Activated naive CD8-positive, alpha-beta T cell treated with anti-CD3 and anti-CD28 coated beads for 36 hours (primary cell): Measurements from ENCODE around the gene ZXDC. TPM values are rescaled to one million over a fixed set of nuclear protein-coding genes. Genes with fewer than 3 reads are reported as not detected.

Experiments
- DNase-seq: peaks from one replicate; pipeline ENCODE4 v3.0.0; 2021
- H3K27ac Mint-ChIP-seq: one replicate; pipeline ENCODE4 v1.8.0; 2022; ENCODE audit warnings: mild to moderate bottlenecking, moderate library complexity, mixed read lengths
- H3K27me3 Mint-ChIP-seq: one replicate; pipeline ENCODE4 v1.8.0; 2022; ENCODE audit warnings: mild to moderate bottlenecking, mixed read lengths
- H3K36me3 Mint-ChIP-seq: one replicate; pipeline ENCODE4 v1.8.0; 2021; ENCODE audit warnings: mild to moderate bottlenecking, mixed read lengths
- H3K4me1 Mint-ChIP-seq: one replicate; pipeline ENCODE4 v1.8.0; 2021; ENCODE audit warnings: mixed read lengths
- H3K4me3 Mint-ChIP-seq: one replicate; pipeline ENCODE4 v1.8.0; 2022; ENCODE audit warnings: mild to moderate bottlenecking, moderate library complexity, mixed read lengths
- H3K9me3 Mint-ChIP-seq: one replicate; pipeline ENCODE4 v1.8.0; 2022; ENCODE audit warnings: mixed read lengths
- total RNA-seq, 2 experiments: library from RNA; stranded (reverse); gene quantifications; one replicate each; pipeline ENCODE4 v1.2.3, GENCODE V29; 2021

Gene ZXDC
- total RNA-seq, 2 experiments from 2014 or later, result 18.7 to 19.3 TPM

DNA sequence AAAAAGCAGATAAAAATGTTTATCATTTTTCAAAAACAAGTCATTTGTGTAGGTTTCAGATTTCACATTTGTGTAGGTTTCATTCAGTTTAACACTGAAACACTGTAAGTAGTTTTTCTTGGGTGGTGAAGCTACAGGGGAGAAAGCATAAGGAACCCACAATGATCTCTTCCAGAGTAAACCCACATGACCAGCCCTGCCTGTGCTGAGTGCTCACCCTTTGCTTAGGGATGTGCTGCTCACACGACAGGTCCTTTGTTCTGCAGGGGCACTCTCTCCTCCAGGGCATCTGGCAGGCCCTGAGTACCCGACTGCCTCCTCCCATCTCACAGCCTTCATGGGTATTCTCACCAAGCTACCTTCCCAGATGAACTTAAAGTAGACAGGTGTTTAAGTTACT lies 28.9 kb downstream of the ZXDC start:
- Mint-ChIP-seq H3K36me3 (peaks cover 3% of the 10 kb centered on the region), H3K27me3 (no peaks in the 10 kb centered on the region), H3K4me1 (no peaks in the 10 kb centered on the region), H3K4me3 (no peak overlapping the region), H3K27ac (no peak overlapping the region), H3K9me3 (no peaks in the 10 kb centered on the region)
- DNase-seq, result no peak

- Mint-ChIP-seq H3K4me1 (no peaks in the 10 kb centered on the region), H3K27me3 (no peaks in the 10 kb centered on the region), H3K9me3 (no peaks in the 10 kb centered on the region), H3K27ac (no peak overlapping the region), H3K4me3 (no peak overlapping the region), H3K36me3 (no peaks in the 10 kb centered on the region)
- DNase-seq, result no peak
Observed at GRCh38 chr3:126446301-126446700, 29.4 kb downstream of the ZXDC start.

DNA sequence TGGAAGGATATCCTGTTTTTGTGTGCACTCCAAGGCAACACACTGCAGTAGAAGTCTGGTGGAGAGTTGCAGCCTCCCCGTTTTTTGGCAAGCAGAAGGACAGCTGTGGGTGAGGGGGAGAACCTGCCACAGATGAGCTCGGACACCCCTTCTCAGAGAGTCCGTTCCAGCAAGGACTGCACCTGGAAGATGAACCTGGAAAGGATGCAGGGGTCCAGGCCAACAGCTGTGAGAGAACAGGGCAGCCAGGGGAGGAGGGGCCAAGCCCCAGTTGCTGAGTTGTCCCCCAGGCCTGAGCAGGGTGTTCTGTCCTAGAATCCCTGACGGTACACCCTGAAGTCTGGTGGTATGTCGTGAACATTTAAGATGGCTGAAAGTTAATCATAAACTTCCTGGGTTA lies 30.2 kb downstream of the ZXDC start:
- Mint-ChIP-seq H3K4me1 (no peaks in the 10 kb centered on the region), H3K27me3 (no peaks in the 10 kb centered on the region), H3K27ac (no peak overlapping the region), H3K4me3 (no peak overlapping the region), H3K9me3 (no peaks in the 10 kb centered on the region), H3K36me3 (peaks cover under 1% of the 10 kb centered on the region)
- DNase-seq, result no peak

- Mint-ChIP-seq H3K27me3 (no peaks in the 10 kb centered on the region), H3K36me3 (peaks cover 5% of the 10 kb centered on the region), H3K27ac (no peak overlapping the region), H3K4me3 (no peak overlapping the region), H3K9me3 (no peaks in the 10 kb centered on the region), H3K4me1 (no peaks in the 10 kb centered on the region)
- no peak for DNase-seq
Observed at GRCh38 chr3:126442856-126443242, 32.8 kb downstream of the ZXDC start.

- Mint-ChIP-seq H3K27ac (no peak overlapping the region), H3K9me3 (no peaks in the 10 kb centered on the region), H3K27me3 (no peaks in the 10 kb centered on the region), H3K4me1 (no peaks in the 10 kb centered on the region), H3K36me3 (peaks cover 5% of the 10 kb centered on the region), H3K4me3 (no peak overlapping the region)
- no peak for DNase-seq
Observed at GRCh38 chr3:126442094-126442855, 33.4 kb downstream of the ZXDC start.

- no peak overlapping the region for H3K4me3 Mint-ChIP-seq
- H3K27ac Mint-ChIP-seq, result no peak overlapping the region
- peaks cover 8% of the 10 kb centered on the region for H3K36me3 Mint-ChIP-seq
- no peaks in the 10 kb centered on the region for H3K27me3 Mint-ChIP-seq
- no peaks in the 10 kb centered on the region for H3K9me3 Mint-ChIP-seq
- H3K4me1 Mint-ChIP-seq, result no peaks in the 10 kb centered on the region
- DNase-seq, result no peak
Observed at GRCh38 chr3:126441256-126441880, 34.3 kb downstream of the ZXDC start.

GRCh38 chr3:126440709-126440995 lies 35.0 kb downstream of the ZXDC start:
- DNase-seq, result no peak
- Mint-ChIP-seq H3K4me1 (no peaks in the 10 kb centered on the region), H3K27me3 (no peaks in the 10 kb centered on the region), H3K9me3 (no peaks in the 10 kb centered on the region), H3K4me3 (no peak overlapping the region), H3K27ac (no peak overlapping the region), H3K36me3 (peaks cover 8% of the 10 kb centered on the region)

- H3K4me3 Mint-ChIP-seq, result no peak overlapping the region
- no peak for DNase-seq
- H3K4me1 Mint-ChIP-seq, result no peaks in the 10 kb centered on the region
- peaks cover 8% of the 10 kb centered on the region for H3K36me3 Mint-ChIP-seq
- H3K9me3 Mint-ChIP-seq, result no peaks in the 10 kb centered on the region
- H3K27me3 Mint-ChIP-seq, result no peaks in the 10 kb centered on the region
- H3K27ac Mint-ChIP-seq, result no peak overlapping the region
Observed at GRCh38 chr3:126439968-126440708, 35.6 kb downstream of the ZXDC start.

DNA sequence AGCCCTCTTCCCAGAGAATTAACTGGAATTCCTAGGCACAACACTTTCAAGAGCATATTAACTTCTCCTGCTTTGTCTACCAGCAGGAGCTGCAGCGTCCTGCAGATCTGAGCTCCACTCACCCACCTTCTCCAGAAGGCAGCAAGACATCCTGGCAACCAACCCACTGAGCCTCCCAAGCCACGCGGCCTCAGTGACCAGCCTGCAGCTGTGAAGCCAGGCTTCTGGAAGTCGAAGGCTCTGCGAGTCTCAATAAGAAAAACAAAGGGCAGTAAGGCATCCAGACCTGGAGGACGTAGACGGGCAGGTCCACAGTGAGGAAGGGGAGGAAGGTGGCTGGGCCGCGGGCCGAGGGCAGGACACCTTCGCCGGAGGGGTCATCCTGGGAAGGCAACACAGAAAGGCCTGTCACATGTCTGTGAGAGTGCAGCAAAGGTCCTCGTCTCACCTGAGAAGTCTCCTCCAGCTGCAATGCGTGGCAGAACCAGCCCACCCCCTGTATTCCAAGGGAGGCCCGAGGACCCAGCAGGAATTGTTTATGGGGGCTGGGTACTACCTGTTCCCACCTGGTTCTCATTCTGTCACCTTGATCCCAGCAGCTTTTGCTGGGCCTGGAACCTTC lies 36.2 kb downstream of the ZXDC start:
- DNase-seq, result no peak
- Mint-ChIP-seq H3K27ac (no peak overlapping the region), H3K27me3 (no peaks in the 10 kb centered on the region), H3K9me3 (no peaks in the 10 kb centered on the region), H3K36me3 (peaks cover 10% of the 10 kb centered on the region), H3K4me3 (no peak overlapping the region), H3K4me1 (no peaks in the 10 kb centered on the region)

DNA sequence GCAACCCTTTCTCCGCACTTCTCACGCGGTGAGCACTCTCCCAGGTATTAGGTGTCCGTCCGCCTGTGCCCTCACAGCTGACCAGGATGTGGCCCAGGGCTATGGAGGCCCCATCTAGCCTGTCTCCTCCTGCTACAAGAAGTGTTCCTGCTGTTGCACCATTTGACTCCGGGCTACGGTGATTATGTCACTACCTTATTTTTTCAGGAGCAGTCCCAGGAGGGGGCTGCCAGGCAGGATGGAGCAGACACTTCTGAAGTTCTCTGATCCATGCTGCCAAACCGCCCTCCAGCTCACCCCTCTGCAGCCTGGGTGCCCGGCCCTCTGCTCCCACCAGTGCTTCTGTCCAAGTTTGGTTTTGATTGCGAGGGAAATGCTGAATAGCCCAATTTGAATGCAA lies 36.9 kb downstream of the ZXDC start:
- no peak overlapping the region for H3K4me3 Mint-ChIP-seq
- no peak for DNase-seq
- H3K4me1 Mint-ChIP-seq, result no peaks in the 10 kb centered on the region
- no peak overlapping the region for H3K27ac Mint-ChIP-seq
- H3K9me3 Mint-ChIP-seq, result no peaks in the 10 kb centered on the region
- H3K27me3 Mint-ChIP-seq, result no peaks in the 10 kb centered on the region
- peaks cover 15% of the 10 kb centered on the region for H3K36me3 Mint-ChIP-seq

DNA sequence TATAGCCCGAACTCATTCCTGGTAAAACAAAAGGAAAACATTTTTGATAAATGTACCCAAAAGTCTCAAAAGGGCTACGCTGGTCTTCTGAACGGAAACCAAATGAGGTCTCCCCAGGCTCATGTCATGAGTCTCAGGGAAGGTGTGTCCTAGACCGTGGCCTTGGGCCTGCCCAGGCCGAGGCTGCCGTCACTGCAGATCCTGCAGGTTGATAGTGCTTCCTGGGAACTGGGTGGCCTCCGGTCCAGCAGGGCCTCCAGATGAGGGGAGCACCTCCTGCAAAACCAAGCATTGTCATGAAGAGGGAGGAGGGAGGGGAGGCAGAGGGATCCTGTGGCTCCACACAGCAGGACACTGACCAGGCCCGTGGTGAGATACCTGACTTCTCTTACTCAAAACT lies 37.5 kb downstream of the ZXDC start:
- Mint-ChIP-seq H3K27me3 (no peaks in the 10 kb centered on the region), H3K9me3 (no peaks in the 10 kb centered on the region), H3K27ac (no peak overlapping the region), H3K4me1 (no peaks in the 10 kb centered on the region), H3K4me3 (no peak overlapping the region), H3K36me3 (peaks cover 16% of the 10 kb centered on the region)
- DNase-seq, result no peak

- Mint-ChIP-seq H3K27me3 (no peaks in the 10 kb centered on the region), H3K4me1 (no peaks in the 10 kb centered on the region), H3K27ac (no peak overlapping the region), H3K9me3 (no peaks in the 10 kb centered on the region), H3K36me3 (peaks cover 22% of the 10 kb centered on the region), H3K4me3 (no peak overlapping the region)
- DNase-seq, result no peak
Observed at GRCh38 chr3:126436826-126437717, 38.6 kb downstream of the ZXDC start.

DNA sequence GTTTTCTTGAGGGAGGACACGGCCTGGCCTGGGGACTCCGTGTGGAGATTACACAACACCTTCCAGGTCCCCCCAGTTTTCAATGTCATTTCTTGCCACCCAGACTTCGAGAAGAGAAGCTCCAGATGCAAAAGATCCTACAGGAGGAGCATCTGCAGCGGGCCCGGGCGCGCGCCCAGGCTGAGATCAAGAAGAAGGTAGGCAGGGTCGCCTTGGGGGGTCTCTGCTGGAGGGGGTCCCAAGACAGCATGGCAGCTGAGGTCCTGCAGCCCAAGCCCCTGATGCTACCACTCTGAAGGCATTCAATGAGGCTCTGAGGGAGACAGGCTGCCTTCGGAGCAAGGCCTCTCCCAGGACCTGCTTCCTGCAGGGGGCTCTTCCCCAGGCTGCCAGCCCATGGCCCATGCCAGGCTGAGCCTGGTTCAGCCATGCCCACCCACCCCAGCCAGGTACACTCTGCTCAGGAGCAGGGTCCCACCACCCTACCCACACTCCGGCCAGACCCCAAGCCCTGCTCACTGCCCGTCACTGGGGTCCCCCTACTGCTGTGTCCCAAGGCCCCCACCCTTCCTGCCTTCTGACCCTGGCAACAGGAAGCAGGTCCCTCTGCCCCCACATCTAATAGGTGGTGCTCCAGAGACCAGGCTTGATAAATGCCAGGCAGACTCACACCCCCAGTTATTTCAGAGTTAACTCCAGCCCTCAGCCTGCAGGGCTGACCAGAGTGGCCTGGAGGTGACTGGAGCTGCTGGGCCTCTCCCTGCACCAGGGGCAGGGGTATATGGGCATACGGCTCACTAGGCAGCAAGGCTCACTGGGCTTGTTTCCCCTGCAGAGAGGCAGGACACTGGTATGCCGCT lies 40.0 kb downstream of the ZXDC start:
- H3K4me1 Mint-ChIP-seq, result peaks cover 5% of the 10 kb centered on the region
- peaks cover 22% of the 10 kb centered on the region for H3K36me3 Mint-ChIP-seq
- H3K27me3 Mint-ChIP-seq, result no peaks in the 10 kb centered on the region
- no peak overlapping the region for H3K4me3 Mint-ChIP-seq
- H3K9me3 Mint-ChIP-seq, result no peaks in the 10 kb centered on the region
- no peak overlapping the region for H3K27ac Mint-ChIP-seq
- no peak for DNase-seq

DNA sequence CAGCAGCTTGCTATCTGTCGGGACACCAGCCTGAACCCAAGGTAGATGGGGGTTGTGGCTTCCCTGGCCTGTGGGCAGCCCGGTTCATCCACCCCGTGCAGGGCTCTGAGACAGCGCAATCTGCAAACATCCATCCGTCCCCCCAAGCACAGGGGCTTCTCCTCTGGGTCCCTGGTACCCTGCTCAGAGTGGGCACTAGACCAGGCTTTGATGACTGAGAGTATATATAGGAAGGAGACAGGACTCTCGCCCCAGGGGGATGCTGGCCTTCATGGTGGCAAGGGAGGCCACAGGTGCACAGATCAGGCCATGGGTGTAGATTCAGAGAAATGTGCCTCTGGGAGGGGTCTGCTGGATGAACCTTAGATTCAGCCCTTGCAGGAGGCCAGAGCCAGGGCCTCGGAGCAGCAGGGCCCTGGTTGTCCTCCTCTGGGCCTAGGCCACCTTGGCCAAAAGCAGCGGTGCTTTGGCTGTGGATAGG lies 40.7 kb downstream of the ZXDC start:
- H3K27me3 Mint-ChIP-seq, result no peaks in the 10 kb centered on the region
- peaks cover 5% of the 10 kb centered on the region for H3K4me1 Mint-ChIP-seq
- no peaks in the 10 kb centered on the region for H3K9me3 Mint-ChIP-seq
- no peak overlapping the region for H3K27ac Mint-ChIP-seq
- peaks cover 21% of the 10 kb centered on the region for H3K36me3 Mint-ChIP-seq
- H3K4me3 Mint-ChIP-seq, result no peak overlapping the region
- DNase-seq, result no peak
